K562 (cell line): Measurements from ENCODE around the gene GSTA4. TPM values are rescaled to one million over a fixed set of nuclear protein-coding genes. Genes with fewer than 3 reads are reported as not detected.
"Not testable (repeated sequence)": the region's sequence is repeated elsewhere in the genome, so short reads cannot be mapped to it uniquely, and the experiment has no call there.

ENCODE experiments used
- ATAC-seq: fragments of 200-7000 bp; cut with Tn5 transposase; 3 replicates; pipeline ENCODE4 v1.9.1; 2020; ENCODE audit warnings: moderate library complexity
- BruUV-seq: library from RNA; stranded (reverse); fragments of 400-500 nt; replicated peaks from 2 replicates; lab custom pipeline; 2021; lab: Mats Ljungman, UMichigan
- CTCF ChIA-PET: fragments of 300-600 bp; formaldehyde crosslinking; extraction: SDS; loops from one replicate; lab custom pipeline; 2021; ENCODE audit warnings: low intra/inter-chr PET ratio; lab: Yijun Ruan, JAX
- POLR2A ChIA-PET: fragments of 300-600, 350-650 bp; sonication (Branson Sonifier 250); formaldehyde crosslinking; extraction: SDS; loops from one replicate; lab custom pipeline; 2021; ENCODE audit warnings: antibody characterized with exemption, inconsistent platforms; lab: Yijun Ruan, JAX
- DNase-seq, 4 experiments: peaks; one replicate each; pipeline versions ENCODE4 v3.0.0 to v3.0.0-alpha.2; 2011 to 2018; ENCODE audit warnings: low spot score in 3 of 4, mixed read lengths in 3 of 4; ENCODE audit errors: extremely low read depth in 1 of 4
- FAIRE-seq: peaks from 2 replicates; lab custom pipeline; 2011; peaks lifted over from hg19 to GRCh38; lab: Jason Lieb, UNC
- H2AFZ ChIP-seq: 2 replicates; pipeline ENCODE4 v1.6.0; 2011; ENCODE audit warnings: low read depth, low read length, control low read depth, inconsistent platforms
- H3K27ac ChIP-seq: fragments of 200-600 bp; 3 replicates; pipeline ENCODE4 v1.8.0; 2011; ENCODE audit warnings: low read depth, mild to moderate bottlenecking, control low read depth, inconsistent platforms, low read length, moderate library complexity, mixed read lengths; ENCODE audit errors: extremely low read depth
- H3K27me3 ChIP-seq, 2 experiments: fragments of 300-600 bp in 1 of 2; 2 replicates in 1 of 2; 3 replicates in 1 of 2; pipeline versions ENCODE4 v1.6.0 to v1.8.0; 2011; ENCODE audit warnings: inconsistent platforms in 2 of 2, low read length in 2 of 2, mild to moderate bottlenecking in 1 of 2, mixed read lengths in 1 of 2, moderate library complexity in 1 of 2; ENCODE audit not compliant: control insufficient read depth in 2 of 2, insufficient read depth in 2 of 2
- H3K36me3 ChIP-seq: fragments of 300-600 bp; 3 replicates; pipeline ENCODE4 v1.8.0; 2011; ENCODE audit warnings: mild to moderate bottlenecking, low read length, inconsistent platforms; ENCODE audit not compliant: control insufficient read depth, insufficient read depth
- H3K4me1 ChIP-seq, 2 experiments: fragments of 200-600 bp in 1 of 2; replicated peaks in 1 of 2; 2 replicates in 1 of 2; 3 replicates in 1 of 2; pipeline versions ENCODE4 v1.5.1 to v1.8.0; 2011; ENCODE audit warnings: inconsistent platforms in 2 of 2, low read length in 2 of 2, mild to moderate bottlenecking in 1 of 2, mixed read lengths in 1 of 2, moderate library complexity in 1 of 2; ENCODE audit not compliant: control insufficient read depth in 2 of 2, insufficient read depth in 2 of 2
- H3K4me2 ChIP-seq: 2 replicates; pipeline ENCODE4 v1.6.1; 2011; ENCODE audit warnings: low read length, control low read depth, inconsistent platforms, mixed read lengths; ENCODE audit not compliant: insufficient read depth
- H3K4me3 ChIP-seq: fragments of 200-600 bp; sonication (generic), shearing (Covaris generic); 2 replicates; pipeline ENCODE4 v1.5.1; 2016; ENCODE audit warnings: control low read depth, inconsistent platforms
- H3K79me2 ChIP-seq: fragments of 200-600 bp; 3 replicates; pipeline ENCODE4 v1.8.0; 2011; ENCODE audit warnings: low read length, inconsistent platforms; ENCODE audit not compliant: control insufficient read depth, insufficient read depth
- H3K9ac ChIP-seq, 2 experiments: 2 replicates each; pipeline versions ENCODE4 v1.6.0 to v1.6.1; 2011; ENCODE audit warnings: low read depth in 2 of 2, low read length in 2 of 2, control low read depth in 1 of 2, inconsistent platforms in 1 of 2, mild to moderate bottlenecking in 1 of 2, mixed read lengths in 1 of 2; ENCODE audit not compliant: insufficient read depth in 1 of 2
- H3K9me1 ChIP-seq: one replicate; pipeline ENCODE4 v1.6.0; 2011; ENCODE audit warnings: inconsistent platforms, mild to moderate bottlenecking, low read length, moderate library complexity; ENCODE audit not compliant: control insufficient read depth, insufficient read depth
- H3K9me3 ChIP-seq: replicated peaks from 2 replicates; pipeline ENCODE4 v1.5.1; 2011; ENCODE audit warnings: low read depth, low read length, inconsistent platforms; ENCODE audit not compliant: control insufficient read depth, insufficient read depth
- H4K20me1 ChIP-seq: replicated peaks from 2 replicates; pipeline ENCODE4 v1.6.1; 2011; ENCODE audit warnings: low read length, inconsistent platforms, mixed read lengths; ENCODE audit not compliant: control insufficient read depth, insufficient read depth
- ATF3 ChIP-seq, 2 experiments: fragments of 450-650 bp in 1 of 2; sonication (generic) in 1 of 2; formaldehyde crosslinking in 1 of 2; IDR thresholded peaks in 1 of 2; conservative IDR thresholded peaks in 1 of 2; 2 replicates each; pipeline versions ENCODE4 v1.6.1 to v1.8.1; 2016 to 2023; ENCODE audit warnings: mild to moderate bottlenecking in 2 of 2, moderate library complexity in 2 of 2, inconsistent platforms in 1 of 2, missing genetic modification reagents in 1 of 2
- PURB ChIP-seq: sonication (generic); formaldehyde crosslinking; IDR thresholded peaks from 2 replicates; pipeline ENCODE4 v1.9.0; 2021; ENCODE audit warnings: low read depth, mild to moderate bottlenecking, missing genetic modification reagents
- RBM14 ChIP-seq: fragments of 200-400 bp; formaldehyde crosslinking; IDR thresholded peaks from 2 replicates; pipeline ENCODE4 v1.6.1; 2018; ENCODE audit warnings: low read depth, mild to moderate bottlenecking, low read length, moderate library complexity, borderline replicate concordance; ENCODE audit not compliant: insufficient read depth
- SIN3A ChIP-seq, 2 experiments: fragments of 150-350 bp in 1 of 2; IDR thresholded peaks; 2 replicates each; pipeline ENCODE4 v1.6.1; 2011 to 2016; ENCODE audit warnings: borderline replicate concordance in 2 of 2, low read depth in 2 of 2, low read length in 2 of 2, mild to moderate bottlenecking in 2 of 2, moderate library complexity in 2 of 2; ENCODE audit not compliant: control insufficient read depth in 1 of 2
- WGBS: fragments of 100-300 bp; shearing (Covaris generic); methylation state at CpG from one replicate; pipeline ENCODE4 v1.1.6; 2016; ENCODE audit warnings: low coverage, mixed read lengths; ENCODE audit not compliant: insufficient coverage; ENCODE audit errors: missing lambda C conversion rate; 5-methylcytosine and 5-hydroxymethylcytosine counted together
- in situ Hi-C: fragments of 300-500 bp; cut with MboI; formaldehyde crosslinking; loops from 4 replicates; pipeline ENCODE4 v1.15.0; 2018; ENCODE audit warnings: inconsistent platforms, mixed read lengths
- intact Hi-C: fragments of 100-400 bp; cut with micrococcal nuclease; formaldehyde crosslinking; loops from 2 replicates; pipeline ENCODE4 v1.14.2; 2022
- polyA plus RNA-seq, 8 experiments: library from polyadenylated mRNA; depleted of rRNA in 4 of 8; stranded (reverse) in 5 of 8; unstranded in 3 of 8; fragments of >200 nt; fragmentation: Nextera tagmentation in 2 of 8; fragmentation: Illumina TruSeq in 1 of 8; extraction: Ambion mirVana in 2 of 8; extraction: Trizol in 1 of 8; gene quantifications; 2 replicates each; pipeline versions ENCODE4 v1.2.1 to v1.2.3, GENCODE V29; 2011 to 2014; ENCODE audit warnings: inconsistent platforms in 1 of 8, missing spikeins in 1 of 8
- total RNA-seq, 7 experiments: library from RNA; depleted of rRNA in 6 of 7; stranded (reverse); fragments of >200 nt in 6 of 7; fragmentation: Illumina TruSeq in 2 of 7; extraction: Trizol in 2 of 7; gene quantifications; 2 replicates each; pipeline versions ENCODE4 v1.2.1 to v1.2.3, GENCODE V29; 2011 to 2021; ENCODE audit warnings: low replicate concordance in 1 of 7

GSTA4 gene
- total and polyA plus RNA-seq, 9 of the 15 experiments (the other 6 are each of a cell fraction or from before 2014, with no cell fraction given), result 0.89 to 4.0 (median 2.0) TPM

DNA sequence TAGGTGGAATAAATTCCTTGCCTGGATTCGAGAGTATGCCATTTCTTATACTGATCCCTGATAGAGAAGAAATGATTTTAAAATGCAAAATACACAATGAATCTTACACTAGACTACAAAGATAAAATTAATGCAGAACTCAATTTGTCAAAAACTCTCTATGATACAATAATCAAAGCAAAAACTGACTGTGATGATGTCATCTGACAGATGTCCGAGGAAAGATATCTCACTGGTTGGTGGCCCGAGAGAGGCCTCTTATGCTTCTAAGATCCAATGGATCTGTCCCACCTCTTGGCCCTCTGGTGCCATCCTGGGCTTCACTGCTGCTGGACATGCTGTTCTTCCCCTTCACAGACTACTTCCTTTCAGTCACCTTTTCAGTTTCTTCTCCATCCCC lies 14.4 kb upstream of the GSTA4 start:
- H3K79me2 ChIP-seq, result no peaks in the 10 kb centered on the region
- H3K4me2 ChIP-seq, result no peak overlapping the region
- in situ Hi-C loops, result no loop called here
- H3K4me1 ChIP-seq, result no peaks in the 10 kb centered on the region; a peak in 1 of 5 replicates
- CTCF ChIA-PET, result no interaction called here
- H3K27me3 ChIP-seq, result no peaks in the 10 kb centered on the region
- BruUV-seq, result no TSS peak
- no peak overlapping the region for H2AFZ ChIP-seq
- no peaks in the 10 kb centered on the region for H3K9me3 ChIP-seq
- peak overlapping the region in 1 of 2 experiments; percentile 65; a peak in 1 of 4 replicates for H3K9ac ChIP-seq
- no peaks in the 10 kb centered on the region for H4K20me1 ChIP-seq
- 56% methylated on average over 3 of the region's 3 CpGs for WGBS
- ATAC-seq (no peak), FAIRE-seq (no peak), DNase-seq (no peak)
- H3K9me1 ChIP-seq, result no peaks in the 10 kb centered on the region
- POLR2A ChIA-PET, result interaction anchor here (0.6 kb wide), 1 partner anchor 406 kb away, joined by 3 read pairs; no protein-coding TSS in a partner anchor
- intact Hi-C loops, result no loop called here
- H3K27ac ChIP-seq, result no peak overlapping the region
- TF ChIP-seq PURB (CRISPR knock-in tag) (no peak), ATF3 (IDR thresholded peaks at IDR 0.05) (peak; percentile 65; the same call in 1 of the 2 replicates), ATF3 (CRISPR knock-in tag; conservative IDR thresholded peaks at IDR 0.05) (no peak)
- peaks cover 8% of the 10 kb centered on the region; the same call in 1 of the 3 replicates for H3K36me3 ChIP-seq
- no peak overlapping the region for H3K4me3 ChIP-seq

- 62% methylated on average over 2 of the region's 2 CpGs for WGBS
- Histone ChIP-seq H3K36me3 (peaks cover 8% of the 10 kb centered on the region; the same call in 1 of the 3 replicates), H4K20me1 (no peaks in the 10 kb centered on the region), H3K9me1 (no peaks in the 10 kb centered on the region), H2AFZ (no peak overlapping the region), H3K4me1 (no peaks in the 10 kb centered on the region; a peak in 1 of 5 replicates), H3K4me3 (no peak overlapping the region), H3K4me2 (no peak overlapping the region), H3K9ac (no peak overlapping the region), H3K9me3 (no peaks in the 10 kb centered on the region), H3K27me3 (no peaks in the 10 kb centered on the region), H3K79me2 (no peaks in the 10 kb centered on the region), H3K27ac (no peak overlapping the region)
- BruUV-seq, result no TSS peak
- ChIA-PET CTCF (no interaction called here), POLR2A (no interaction called here)
- intact Hi-C loops (no loop called here), in situ Hi-C loops (no loop called here)
- FAIRE-seq (no peak), ATAC-seq (no peak), DNase-seq (no peak)
- TF ChIP-seq RBM14, result no peak
- no peak for TF ChIP-seq SIN3A (IDR thresholded peaks at IDR 0.05; ENCODE audit: borderline replicate concordance in 2 of 2, control insufficient read depth in 1 of 2, low read depth in 2 of 2, low read length in 2 of 2)
Measured at GRCh38 chr6:53009056-53009455, 14.0 kb upstream of the GSTA4 start.

GRCh38 chr6:53008192-53008687 lies 13.2 kb upstream of the GSTA4 start:
- H3K27me3 ChIP-seq, ATAC-seq, H3K36me3 ChIP-seq, CTCF ChIA-PET, H3K79me2 ChIP-seq, H3K27ac ChIP-seq, H3K4me3 ChIP-seq, H2AFZ ChIP-seq, H3K9me3 ChIP-seq, in situ Hi-C loops, FAIRE-seq, DNase-seq, H3K4me1 ChIP-seq, POLR2A ChIA-PET, H3K9me1 ChIP-seq, H4K20me1 ChIP-seq, H3K9ac ChIP-seq, intact Hi-C loops, H3K4me2 ChIP-seq, BruUV-seq: not testable (repeated sequence)
- 81% methylated on average over 4 of the region's 4 CpGs for WGBS
